ENCODE data around the gene MAPK1IP1L. TPM values are rescaled to one million over a fixed set of nuclear protein-coding genes. Genes with fewer than 3 reads are reported as not detected.
"Not testable (repeated sequence)": the region's sequence is repeated elsewhere in the genome, so short reads cannot be mapped to it uniquely, and the experiment has no call there.

Gene MAPK1IP1L
- total and polyA plus RNA-seq, 2 donors: 38.3 to 56.1 TPM

DNA sequence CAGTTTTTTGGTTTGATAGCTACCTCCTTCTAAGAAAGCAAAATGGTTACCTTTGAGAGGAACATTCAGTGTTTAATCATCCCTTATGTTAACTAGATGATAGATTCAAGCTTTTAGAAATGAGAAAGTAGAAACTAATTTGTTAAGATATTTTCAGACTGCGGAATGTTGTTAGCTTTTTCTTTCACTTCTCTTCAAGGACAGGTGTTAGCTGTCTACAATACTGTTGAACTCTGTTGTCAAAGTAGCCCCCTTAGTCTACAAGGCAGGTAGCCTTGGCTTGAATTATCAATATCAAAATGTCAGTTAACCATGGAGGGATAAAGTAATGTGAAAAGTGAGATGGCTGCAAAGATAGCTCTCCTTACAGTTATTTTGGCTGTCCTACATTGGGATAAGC lies 14.8 kb downstream of the MAPK1IP1L start:
- no peak overlapping the region for H3K4me3 ChIP-seq (ENCODE audit: low read depth, low read length)
- WGBS: 98% methylated on average over 1 of the region's 1 CpG
- no peak overlapping the region for H3K27ac ChIP-seq (ENCODE audit: low read depth)
- DNase-seq (ENCODE audit: extremely low spot score): no peak
- peaks cover 2% of the 10 kb centered on the region for H3K36me3 ChIP-seq (ENCODE audit: insufficient read depth)
- no peaks in the 10 kb centered on the region for H3K4me1 ChIP-seq (ENCODE audit: insufficient read depth)

DNA sequence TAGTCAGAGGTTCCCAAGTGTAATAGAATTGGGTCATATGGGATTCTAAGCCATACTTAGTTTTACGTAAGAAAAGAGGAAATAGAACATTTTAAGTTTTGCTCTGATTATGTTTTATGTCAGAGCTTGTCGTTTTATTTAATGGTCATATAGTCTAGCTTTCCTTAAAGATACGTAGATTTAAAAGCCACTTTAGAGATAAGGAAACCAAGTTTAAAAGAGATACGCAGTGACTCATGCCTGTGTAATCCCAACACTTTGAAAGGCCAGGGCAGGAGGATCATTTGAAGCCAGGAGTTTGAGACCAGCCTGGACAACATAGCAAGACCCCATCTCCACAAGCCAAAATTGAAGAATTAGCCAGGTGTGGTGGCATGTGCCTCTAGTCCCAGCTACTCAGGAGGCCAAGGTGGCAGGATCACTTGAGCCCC lies 19.5 kb downstream of the MAPK1IP1L start:
- Histone ChIP-seq H3K4me1 (ENCODE audit: insufficient read depth) (no peaks in the 10 kb centered on the region), H3K36me3 (ENCODE audit: insufficient read depth) (no peaks in the 10 kb centered on the region), H3K27ac (ENCODE audit: low read depth) (no peak overlapping the region), H3K4me3 (ENCODE audit: low read depth, low read length) (no peak overlapping the region)
- 34% methylated on average over 4 of the region's 4 CpGs for WGBS
- no peak for DNase-seq (ENCODE audit: extremely low spot score)

DNA sequence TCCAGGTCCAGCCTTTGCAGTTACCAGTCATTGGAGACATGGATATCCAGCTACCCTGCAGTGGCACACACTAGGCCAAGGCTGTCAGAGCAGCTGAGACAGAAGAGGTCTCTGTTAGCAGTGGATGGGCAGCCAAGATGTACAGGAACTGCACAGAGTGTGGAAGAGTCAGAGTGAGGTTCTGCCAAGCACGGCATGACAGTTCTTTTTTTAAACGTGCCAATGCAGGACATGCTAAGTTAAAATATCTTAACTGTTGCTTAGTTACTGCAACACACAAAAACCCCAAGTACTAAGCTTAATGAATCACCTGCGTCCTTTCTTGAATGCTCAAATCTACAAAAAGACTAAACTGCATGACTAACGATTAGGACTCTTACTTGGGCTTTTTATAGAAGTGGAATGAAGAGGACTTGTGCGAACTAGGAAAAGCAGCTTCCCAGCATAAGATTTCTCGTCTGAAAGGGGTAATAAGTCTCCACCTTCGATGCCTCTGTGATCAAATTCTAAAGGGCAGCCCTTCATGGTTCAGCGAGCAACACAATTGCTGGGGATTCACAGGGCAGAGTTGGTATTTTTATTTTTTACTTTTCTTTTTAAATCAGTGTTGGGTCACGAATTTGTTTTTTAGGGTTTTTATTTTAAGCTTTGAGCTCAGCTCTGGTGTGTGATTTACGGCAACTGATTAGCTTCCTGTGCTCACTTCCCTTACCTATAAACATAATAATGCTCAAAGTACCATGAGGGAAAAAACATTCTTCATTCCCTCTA lies 20.6 kb downstream of the MAPK1IP1L start:
- Histone ChIP-seq H3K27ac (ENCODE audit: low read depth) (peak overlapping the region; percentile 32), H3K4me1 (ENCODE audit: insufficient read depth) (no peaks in the 10 kb centered on the region), H3K4me3 (ENCODE audit: low read depth, low read length) (no peak overlapping the region), H3K36me3 (ENCODE audit: insufficient read depth) (no peaks in the 10 kb centered on the region)
- no peak for DNase-seq (ENCODE audit: extremely low spot score)
- 24% methylated on average over 10 of the region's 10 CpGs for WGBS

DNA sequence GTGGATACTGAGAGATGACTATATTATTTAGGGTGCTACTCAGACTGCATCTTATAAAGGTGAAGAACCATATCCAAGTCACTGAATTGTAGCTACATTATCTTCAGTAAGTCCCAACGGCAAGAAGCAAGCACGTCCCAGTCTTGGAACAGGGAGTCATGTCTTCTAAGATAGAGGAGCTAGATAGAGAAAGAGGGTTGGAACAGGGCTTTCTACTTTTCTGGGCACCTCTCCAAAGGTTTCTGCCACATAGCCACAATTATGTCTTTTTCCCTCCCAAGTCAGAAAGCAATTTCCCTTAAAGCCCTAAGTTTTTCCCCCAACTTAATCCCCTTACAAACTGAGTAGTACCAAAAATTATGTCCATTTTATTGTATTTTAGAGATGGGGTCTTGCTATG lies 22.4 kb downstream of the MAPK1IP1L start:
- H3K36me3 ChIP-seq (ENCODE audit: insufficient read depth): no peaks in the 10 kb centered on the region
- H3K27ac ChIP-seq (ENCODE audit: low read depth): no peak overlapping the region
- no peaks in the 10 kb centered on the region for H3K4me1 ChIP-seq (ENCODE audit: insufficient read depth)
- no peak overlapping the region for H3K4me3 ChIP-seq (ENCODE audit: low read depth, low read length)
- no peak for DNase-seq (ENCODE audit: extremely low spot score)
- 23% methylated on average over 2 of the region's 2 CpGs for WGBS

DNA sequence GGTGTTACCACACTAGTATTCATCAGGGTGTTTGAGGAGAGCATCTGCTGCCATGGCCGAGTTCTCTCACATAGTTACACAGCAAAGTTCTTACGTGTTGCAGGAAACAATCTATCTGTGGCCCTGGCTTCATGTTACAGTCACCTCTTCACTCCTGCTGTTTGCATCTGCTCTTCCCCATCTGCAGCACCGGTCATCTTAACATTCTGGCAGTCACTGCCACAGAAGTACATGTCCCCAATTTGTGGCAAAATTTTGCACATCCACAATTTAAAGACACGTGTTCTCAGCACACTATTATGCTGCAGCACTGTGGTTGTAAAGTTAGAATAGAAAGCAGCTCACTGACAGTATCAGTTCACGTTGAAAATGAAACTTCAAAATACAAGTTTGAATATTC lies 23.2 kb downstream of the MAPK1IP1L start:
- Histone ChIP-seq H3K27ac (ENCODE audit: low read depth) (no peak overlapping the region), H3K4me1 (ENCODE audit: insufficient read depth) (no peaks in the 10 kb centered on the region), H3K36me3 (ENCODE audit: insufficient read depth) (no peaks in the 10 kb centered on the region), H3K4me3 (ENCODE audit: low read depth, low read length) (no peak overlapping the region)
- 20% methylated on average over 5 of the region's 5 CpGs for WGBS
- DNase-seq (ENCODE audit: extremely low spot score): no peak

DNA sequence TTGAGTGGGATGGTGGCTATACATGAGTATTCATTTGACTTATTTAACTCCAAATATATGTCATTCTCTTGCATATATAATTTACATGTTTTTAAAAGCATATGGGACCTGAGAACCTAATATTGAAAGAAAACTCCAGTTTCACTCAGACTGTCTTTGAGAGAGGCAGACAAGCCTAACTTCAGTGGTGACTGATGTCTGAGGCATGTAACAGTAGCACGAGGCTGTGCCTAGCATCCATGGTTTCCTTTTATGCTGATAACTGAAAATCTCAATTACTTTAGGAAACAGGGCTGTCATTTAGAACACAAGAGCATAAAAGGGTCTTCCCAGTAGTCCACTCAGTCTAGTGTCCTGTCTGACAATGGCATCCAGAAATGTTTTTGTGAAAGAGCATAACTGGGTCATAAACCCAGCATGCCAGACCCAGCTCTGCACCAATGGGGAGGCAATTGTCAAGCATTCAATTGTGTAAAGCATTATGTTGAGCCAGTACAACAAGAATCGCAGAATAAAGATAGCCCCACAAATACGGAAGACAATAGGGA lies 24.3 kb downstream of the MAPK1IP1L start:
- DNase-seq (ENCODE audit: extremely low spot score): no peak
- whole genome bisulfite sequencing: 90% methylated on average over 3 of the region's 3 CpGs
- Histone ChIP-seq H3K36me3 (ENCODE audit: insufficient read depth) (no peaks in the 10 kb centered on the region), H3K4me1 (ENCODE audit: insufficient read depth) (no peaks in the 10 kb centered on the region), H3K4me3 (ENCODE audit: low read depth, low read length) (no peak overlapping the region), H3K27ac (ENCODE audit: low read depth) (no peak overlapping the region)

DNA sequence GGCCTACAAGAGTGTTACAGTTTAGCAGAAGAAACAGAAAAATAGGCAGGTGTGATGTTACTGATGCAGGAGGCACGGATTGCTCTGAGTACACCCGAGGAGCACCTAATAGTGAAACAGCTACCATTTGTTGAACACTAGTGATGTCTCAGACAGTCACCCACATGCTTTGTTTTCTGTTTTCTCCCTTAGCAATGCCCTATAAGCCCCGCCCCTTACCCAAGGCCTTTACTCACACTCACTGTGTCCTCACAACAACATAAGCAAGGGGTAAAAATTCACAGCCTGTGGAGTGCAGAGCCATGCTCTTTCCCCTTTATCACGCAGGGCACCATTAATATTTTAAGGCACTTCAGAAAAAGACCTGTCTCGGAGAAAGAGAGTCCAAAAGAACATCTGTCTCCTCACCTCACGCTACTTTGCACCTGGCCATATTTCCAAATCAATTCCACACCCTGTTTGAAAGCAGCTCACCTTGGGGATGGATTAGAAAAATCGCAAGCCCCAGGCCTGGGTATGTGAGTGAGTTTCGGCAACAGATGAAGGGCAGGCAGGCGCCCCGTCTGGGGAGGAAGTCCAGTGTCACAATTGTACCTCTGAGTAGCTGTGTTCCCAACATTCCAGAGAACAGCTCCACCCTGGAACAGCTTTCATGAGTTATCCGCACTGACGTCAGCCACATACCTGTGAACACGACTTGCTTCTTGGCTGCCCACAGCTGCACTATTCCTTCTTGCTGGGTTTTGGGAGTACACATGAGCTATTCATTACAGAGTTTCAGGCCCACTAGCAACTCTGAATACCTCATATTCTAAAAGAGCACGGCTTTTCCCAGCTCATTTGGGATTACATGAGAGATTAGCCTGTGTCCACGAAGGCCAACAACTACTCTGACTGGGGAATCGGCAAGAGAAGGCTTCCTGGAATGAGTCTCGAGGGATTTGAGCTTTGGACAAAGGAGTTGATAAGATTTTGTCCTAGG lies 26.0 kb downstream of the MAPK1IP1L start:
- H3K4me3 ChIP-seq (ENCODE audit: low read depth, low read length): no peak overlapping the region
- DNase-seq (ENCODE audit: extremely low spot score): no peak
- H3K27ac ChIP-seq (ENCODE audit: low read depth): no peak overlapping the region
- H3K36me3 ChIP-seq (ENCODE audit: insufficient read depth): no peaks in the 10 kb centered on the region
- H3K4me1 ChIP-seq (ENCODE audit: insufficient read depth): no peaks in the 10 kb centered on the region
- 75% methylated on average over 17 of the region's 17 CpGs for WGBS

DNA sequence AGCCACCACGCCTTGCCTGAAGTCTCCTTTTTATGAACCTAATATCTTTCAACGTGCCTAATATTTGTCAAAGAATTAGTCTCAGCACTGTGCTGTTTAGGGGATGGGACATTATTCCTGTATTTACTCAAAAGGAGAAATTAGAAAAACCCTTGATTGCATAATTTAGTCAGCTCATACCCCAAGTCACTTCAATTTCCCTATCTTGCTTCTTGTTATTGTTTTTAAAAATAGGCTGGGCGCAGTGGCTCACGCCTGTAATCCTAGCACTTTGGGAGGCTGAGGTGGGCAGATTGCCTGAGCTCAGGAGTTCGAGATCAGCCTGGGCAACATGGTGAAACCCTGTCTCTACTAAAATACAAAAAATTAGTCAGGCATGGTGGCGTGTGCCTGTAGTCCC lies 28.5 kb downstream of the MAPK1IP1L start:
- H3K27ac ChIP-seq (ENCODE audit: low read depth); DNase-seq (ENCODE audit: extremely low spot score); H3K36me3 ChIP-seq (ENCODE audit: insufficient read depth); H3K4me1 ChIP-seq (ENCODE audit: insufficient read depth); H3K4me3 ChIP-seq (ENCODE audit: low read depth, low read length): not testable (repeated sequence)
- WGBS: 86% methylated on average over 6 of the region's 6 CpGs

DNA sequence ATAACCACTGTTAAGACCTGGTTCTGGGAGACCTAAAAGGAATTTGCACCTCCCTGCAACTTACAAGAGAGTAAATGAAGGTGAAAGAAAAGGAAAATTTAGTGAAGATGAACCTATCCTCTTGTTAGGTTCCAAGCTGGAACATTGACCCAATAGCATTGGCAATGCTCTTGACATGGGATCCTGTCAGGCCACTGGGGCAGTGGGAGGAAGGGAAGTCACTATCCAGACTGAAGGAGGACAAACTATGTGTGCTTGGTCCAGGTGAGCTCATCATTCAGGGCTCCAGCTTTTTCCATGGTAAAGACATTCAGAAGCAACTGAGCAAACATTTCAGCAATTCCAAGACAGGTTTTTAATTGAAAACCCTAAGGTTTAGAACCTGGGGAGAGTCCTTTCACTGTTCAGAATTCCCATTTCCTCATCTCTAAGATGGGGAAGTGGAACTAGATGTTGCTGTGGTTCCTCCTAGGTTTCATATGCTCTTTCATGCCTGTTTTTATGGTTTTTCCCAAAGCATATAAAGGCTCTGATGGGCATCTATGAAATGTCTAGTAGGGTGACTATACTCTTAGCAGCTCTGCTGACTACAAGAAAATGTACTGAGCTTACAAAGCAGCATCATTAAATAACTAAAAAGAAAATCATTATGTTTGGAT lies 33.1 kb downstream of the MAPK1IP1L start:
- no peak for DNase-seq (ENCODE audit: extremely low spot score)
- Histone ChIP-seq H3K4me1 (ENCODE audit: insufficient read depth) (no peaks in the 10 kb centered on the region), H3K4me3 (ENCODE audit: low read depth, low read length) (no peak overlapping the region), H3K36me3 (ENCODE audit: insufficient read depth) (no peaks in the 10 kb centered on the region), H3K27ac (ENCODE audit: low read depth) (no peak overlapping the region)

DNA sequence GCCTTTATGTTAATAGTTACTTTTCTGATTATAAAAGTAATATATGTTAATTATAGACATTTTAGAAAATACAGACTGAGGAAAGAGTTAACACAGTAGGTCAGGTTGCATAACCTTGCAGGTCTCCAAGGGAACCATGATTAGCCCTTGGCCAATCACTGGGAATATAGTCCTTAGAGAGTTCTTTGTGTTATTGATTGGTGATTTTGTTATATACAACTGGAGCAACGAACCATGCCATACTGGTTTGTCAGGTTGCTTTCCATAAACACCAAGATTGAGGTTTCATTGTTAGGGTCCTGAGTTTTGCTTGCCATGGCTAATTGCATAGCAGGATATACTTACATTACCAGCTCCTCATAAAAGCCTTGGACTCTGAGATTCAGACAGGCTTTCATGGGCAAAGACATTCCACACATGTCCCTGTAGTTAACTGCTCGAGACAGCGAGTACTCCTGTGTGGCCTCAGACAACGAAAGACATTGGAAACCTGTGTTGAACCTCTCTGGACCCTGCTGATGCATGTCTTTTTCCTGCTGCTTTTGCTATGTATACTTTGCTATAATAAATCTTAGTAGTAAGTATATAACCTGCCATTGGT lies 33.7 kb downstream of the MAPK1IP1L start:
- DNase-seq (ENCODE audit: extremely low spot score): no peak
- WGBS: 55% methylated on average over 4 of the region's 4 CpGs
- Histone ChIP-seq H3K4me3 (ENCODE audit: low read depth, low read length) (no peak overlapping the region), H3K36me3 (ENCODE audit: insufficient read depth) (no peaks in the 10 kb centered on the region), H3K27ac (ENCODE audit: low read depth) (no peak overlapping the region), H3K4me1 (ENCODE audit: insufficient read depth) (no peaks in the 10 kb centered on the region)

DNA sequence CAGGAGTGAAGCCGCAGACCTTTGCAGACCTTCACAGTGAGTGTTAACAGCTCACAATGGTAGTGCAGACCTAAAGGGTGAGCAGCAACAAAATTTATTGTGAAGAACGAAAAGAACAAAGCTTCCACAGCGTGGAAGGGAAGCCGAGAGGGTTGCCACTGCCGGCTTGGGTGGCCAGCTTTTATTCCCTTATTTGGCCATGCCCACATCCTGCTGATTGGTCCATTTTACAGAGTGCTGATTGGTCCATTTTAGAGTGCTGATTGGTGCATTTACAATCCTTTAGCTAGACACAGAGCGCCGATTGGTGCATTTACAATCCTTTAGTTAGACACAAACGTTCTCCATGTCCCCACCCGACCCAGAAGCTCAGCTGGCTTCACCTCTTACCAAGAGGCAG lies 35.5 kb downstream of the MAPK1IP1L start:
- Histone ChIP-seq H3K4me3 (ENCODE audit: low read depth, low read length) (no peak overlapping the region), H3K36me3 (ENCODE audit: insufficient read depth) (no peaks in the 10 kb centered on the region), H3K4me1 (ENCODE audit: insufficient read depth) (no peaks in the 10 kb centered on the region), H3K27ac (ENCODE audit: low read depth) (no peak overlapping the region)
- no peak for DNase-seq (ENCODE audit: extremely low spot score)
- 87% methylated on average over 9 of the region's 9 CpGs for WGBS

DNA sequence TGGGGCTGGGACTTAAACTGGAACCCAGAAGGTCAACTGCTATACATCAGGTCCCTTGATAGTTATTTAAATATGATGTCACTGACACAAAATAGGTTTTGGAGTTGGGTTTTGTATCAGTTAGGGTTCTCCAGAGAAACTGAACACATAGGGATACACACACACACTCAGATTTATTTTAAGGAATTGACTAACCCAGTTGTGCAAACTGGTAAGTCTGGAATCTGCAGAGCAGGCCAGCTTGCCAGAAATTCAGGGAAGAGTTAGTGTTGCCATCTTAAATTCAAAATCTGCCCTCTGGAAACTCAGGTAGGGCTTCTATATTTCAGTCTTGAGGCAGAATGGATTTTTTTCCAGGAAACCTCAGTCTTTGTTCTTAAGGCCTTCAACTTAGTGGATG lies 36.9 kb downstream of the MAPK1IP1L start:
- Histone ChIP-seq H3K4me1 (ENCODE audit: insufficient read depth) (no peaks in the 10 kb centered on the region), H3K36me3 (ENCODE audit: insufficient read depth) (no peaks in the 10 kb centered on the region), H3K27ac (ENCODE audit: low read depth) (no peak overlapping the region), H3K4me3 (ENCODE audit: low read depth, low read length) (no peak overlapping the region)
- DNase-seq (ENCODE audit: extremely low spot score): no peak

DNA sequence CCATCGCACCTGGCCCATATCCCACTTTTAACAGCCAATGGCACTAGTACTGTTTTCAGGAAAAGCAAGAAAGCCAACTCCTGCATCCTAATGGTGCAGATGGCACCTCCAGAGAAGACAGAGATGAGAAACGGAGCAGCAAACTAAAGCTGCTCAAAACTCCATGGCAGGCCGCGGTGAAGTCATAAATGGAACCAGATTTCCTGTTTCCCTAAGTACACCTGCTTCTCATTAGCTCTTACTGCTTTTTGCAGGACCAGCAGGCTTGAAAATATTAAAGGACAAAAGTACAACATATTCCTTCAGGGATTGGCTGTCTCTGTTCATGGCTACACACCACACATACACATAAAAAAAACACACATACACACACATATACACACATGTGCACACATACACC lies 40.9 kb downstream of the MAPK1IP1L start:
- Histone ChIP-seq H3K27ac (ENCODE audit: low read depth) (no peak overlapping the region), H3K36me3 (ENCODE audit: insufficient read depth) (no peaks in the 10 kb centered on the region), H3K4me3 (ENCODE audit: low read depth, low read length) (no peak overlapping the region), H3K4me1 (ENCODE audit: insufficient read depth) (no peaks in the 10 kb centered on the region)
- WGBS: 62% methylated on average over 4 of the region's 4 CpGs
- no peak for DNase-seq (ENCODE audit: extremely low spot score)

Data from urinary bladder (tissue), 4 donors.